H9 (cell line): ENCODE measurements around the gene KCNIP4. TPM values are rescaled to one million over a fixed set of nuclear protein-coding genes. Genes with fewer than 3 reads are reported as not detected.

Experiments used
- DNase-seq: peaks from one replicate; pipeline ENCODE4 v3.0.0-alpha.2; 2017
- H2AFZ ChIP-seq: one replicate; pipeline ENCODE4 v1.6.1; 2013; ENCODE audit warnings: mild to moderate bottlenecking, low read length, control low read depth, moderate library complexity
- H2AK5ac ChIP-seq: 2 replicates; pipeline ENCODE4 v1.6.1; 2013; ENCODE audit warnings: low read length, control low read depth, mixed read lengths; ENCODE audit not compliant: insufficient read length
- H2BK120ac ChIP-seq: one replicate; pipeline ENCODE4 v1.6.1; 2013; ENCODE audit warnings: low read depth, mild to moderate bottlenecking, low read length, control low read depth, inconsistent platforms; ENCODE audit not compliant: poor library complexity, severe bottlenecking
- H2BK12ac ChIP-seq: 2 replicates; pipeline ENCODE4 v1.6.1; 2013; ENCODE audit warnings: low read length, control low read depth, mixed read lengths, low read depth; ENCODE audit not compliant: insufficient read length
- H2BK15ac ChIP-seq: 2 replicates; pipeline ENCODE4 v1.6.1; 2013; ENCODE audit warnings: low read depth, low read length, control low read depth
- H2BK20ac ChIP-seq: one replicate; pipeline ENCODE4 v1.6.1; 2013; ENCODE audit warnings: low read depth, mild to moderate bottlenecking, low read length, control low read depth, inconsistent platforms; ENCODE audit not compliant: poor library complexity, severe bottlenecking
- H2BK5ac ChIP-seq: 2 replicates; pipeline ENCODE4 v1.6.1; 2013; ENCODE audit warnings: low read length, control low read depth, mixed read lengths; ENCODE audit not compliant: insufficient read length
- H3K14ac ChIP-seq: 2 replicates; pipeline ENCODE4 v1.6.1; 2013; ENCODE audit warnings: low read length, control low read depth; ENCODE audit not compliant: insufficient read depth
- H3K18ac ChIP-seq: 2 replicates; pipeline ENCODE4 v1.6.1; 2013; ENCODE audit warnings: low read depth, mild to moderate bottlenecking, mixed read lengths, low read length, control low read depth; ENCODE audit not compliant: insufficient read length
- H3K23ac ChIP-seq: 2 replicates; pipeline ENCODE4 v1.6.1; 2013; ENCODE audit warnings: low read length, control low read depth, mixed read lengths, low read depth; ENCODE audit not compliant: insufficient read length
- H3K23me2 ChIP-seq: 2 replicates; pipeline ENCODE4 v1.6.1; 2013; ENCODE audit warnings: low read depth, mild to moderate bottlenecking, mixed read lengths, low read length, control low read depth; ENCODE audit not compliant: insufficient read length, poor library complexity, severe bottlenecking
- H3K27ac ChIP-seq: 2 replicates; pipeline ENCODE4 v1.5.1; 2013; ENCODE audit warnings: low read length, control low read depth, mixed read lengths, low read depth; ENCODE audit not compliant: insufficient read length
- H3K27me3 ChIP-seq: 2 replicates; pipeline ENCODE4 v1.6.1; 2013; ENCODE audit warnings: low read length, control low read depth, inconsistent platforms; ENCODE audit not compliant: insufficient read depth
- H3K4ac ChIP-seq: 2 replicates; pipeline ENCODE4 v1.6.1; 2013; ENCODE audit warnings: low read depth, mild to moderate bottlenecking, control low read depth, inconsistent platforms, low read length, moderate library complexity
- H3K4me1 ChIP-seq: 2 replicates; pipeline ENCODE4 v1.6.1; 2013; ENCODE audit warnings: low read length, control low read depth, inconsistent platforms; ENCODE audit not compliant: insufficient read depth
- H3K4me2 ChIP-seq: 2 replicates; pipeline ENCODE4 v1.6.1; 2013; ENCODE audit warnings: low read length, control low read depth, mixed read lengths; ENCODE audit not compliant: insufficient read length, insufficient read depth
- H3K56ac ChIP-seq: 2 replicates; pipeline ENCODE4 v1.6.1; 2013; ENCODE audit warnings: low read depth, mild to moderate bottlenecking, mixed read lengths, low read length, control low read depth; ENCODE audit not compliant: insufficient read length
- H3K79me1 ChIP-seq: 2 replicates; pipeline ENCODE4 v1.6.1; 2013; ENCODE audit warnings: low read depth, mild to moderate bottlenecking, moderate library complexity, low read length, control low read depth, inconsistent platforms; ENCODE audit not compliant: insufficient read depth, poor library complexity, severe bottlenecking
- H3K79me2 ChIP-seq: 2 replicates; pipeline ENCODE4 v1.6.1; 2013; ENCODE audit warnings: low read length, control low read depth, inconsistent platforms; ENCODE audit not compliant: insufficient read depth
- H3K9ac ChIP-seq: 2 replicates; pipeline ENCODE4 v1.6.1; 2013; ENCODE audit warnings: low read length, control low read depth, mixed read lengths; ENCODE audit not compliant: insufficient read length; ENCODE audit errors: extremely low read depth
- H3K9me3 ChIP-seq: one replicate; pipeline ENCODE4 v1.6.1; 2013; ENCODE audit warnings: low read depth, low read length, inconsistent platforms; ENCODE audit not compliant: control insufficient read depth
- H3T11ph ChIP-seq: one replicate; pipeline ENCODE4 v1.6.1; 2013; ENCODE audit warnings: mild to moderate bottlenecking, low read length, control low read depth, inconsistent platforms
- H4K20me1 ChIP-seq: one replicate; pipeline ENCODE4 v1.6.1; 2013; ENCODE audit not compliant: control insufficient read depth, insufficient read length, insufficient read depth
- H4K5ac ChIP-seq: 2 replicates; pipeline ENCODE4 v1.6.1; 2013; ENCODE audit warnings: low read depth, mild to moderate bottlenecking, mixed read lengths, low read length, control low read depth; ENCODE audit not compliant: insufficient read length
- H4K8ac ChIP-seq: replicated peaks from 2 replicates; pipeline ENCODE4 v1.6.1; 2013; ENCODE audit warnings: low read length, control low read depth, mixed read lengths, low read depth; ENCODE audit not compliant: insufficient read length
- H4K91ac ChIP-seq: 2 replicates; pipeline ENCODE4 v1.6.1; 2013; ENCODE audit warnings: low read depth, mild to moderate bottlenecking, moderate library complexity, mixed read lengths, low read length, control low read depth; ENCODE audit not compliant: insufficient read length
- H3K27ac Mint-ChIP-seq, 3 experiments: 2 replicates in 2 of 3; 3 replicates in 1 of 3; pipeline ENCODE4 v1.8.0; 2020 to 2021; ENCODE audit warnings: mixed read lengths in 3 of 3, mild to moderate bottlenecking in 1 of 3, moderate library complexity in 1 of 3
- H3K27me3 Mint-ChIP-seq: 2 replicates; pipeline ENCODE4 v1.8.0; 2021; ENCODE audit warnings: low read depth, mild to moderate bottlenecking, moderate library complexity, mixed read lengths
- H3K36me3 Mint-ChIP-seq, 3 experiments: 2 replicates in 2 of 3; 3 replicates in 1 of 3; pipeline ENCODE4 v1.8.0; 2020 to 2021; ENCODE audit warnings: low read depth in 3 of 3, mixed read lengths in 3 of 3; ENCODE audit not compliant: insufficient read depth in 1 of 3
- H3K4me1 Mint-ChIP-seq, 2 experiments: 2 replicates each; pipeline ENCODE4 v1.8.0; 2020; ENCODE audit warnings: mixed read lengths in 2 of 2
- H3K4me3 Mint-ChIP-seq, 2 experiments: 2 replicates in 1 of 2; 3 replicates in 1 of 2; pipeline ENCODE4 v1.8.0; 2020 to 2021; ENCODE audit warnings: mild to moderate bottlenecking in 2 of 2, mixed read lengths in 2 of 2, moderate library complexity in 1 of 2
- H3K9me3 Mint-ChIP-seq, 2 experiments: 2 replicates in 1 of 2; 3 replicates in 1 of 2; pipeline ENCODE4 v1.8.0; 2020; ENCODE audit warnings: mild to moderate bottlenecking in 2 of 2, mixed read lengths in 2 of 2, moderate library complexity in 1 of 2
- WGBS: extraction: QIAGEN DNeasy Blood & Tissue Kit; methylation state at CpG from one replicate; pipeline ENCODE4 v1.1.7; 2013; ENCODE audit warnings: missing lambda C conversion rate, low lambda C conversion rate, mixed read lengths; ENCODE audit not compliant: insufficient read length; ENCODE audit errors: extremely low coverage; 5-methylcytosine and 5-hydroxymethylcytosine counted together
- total RNA-seq: library from RNA; stranded (reverse); gene quantifications from 2 replicates; pipeline ENCODE4 v1.2.1, GENCODE V29; 2021
- TF ChIP-seq, protein P1 (sequence below): fragments of 200-600 bp; sonication (generic); conservative IDR thresholded peaks from 3 replicates; pipeline ENCODE4 v1.8.0; 2021; ENCODE audit warnings: antibody characterized with exemption, mild to moderate bottlenecking

KCNIP4 gene
- total RNA-seq, 1 experiment from 2014 or later = not detected

DNA sequence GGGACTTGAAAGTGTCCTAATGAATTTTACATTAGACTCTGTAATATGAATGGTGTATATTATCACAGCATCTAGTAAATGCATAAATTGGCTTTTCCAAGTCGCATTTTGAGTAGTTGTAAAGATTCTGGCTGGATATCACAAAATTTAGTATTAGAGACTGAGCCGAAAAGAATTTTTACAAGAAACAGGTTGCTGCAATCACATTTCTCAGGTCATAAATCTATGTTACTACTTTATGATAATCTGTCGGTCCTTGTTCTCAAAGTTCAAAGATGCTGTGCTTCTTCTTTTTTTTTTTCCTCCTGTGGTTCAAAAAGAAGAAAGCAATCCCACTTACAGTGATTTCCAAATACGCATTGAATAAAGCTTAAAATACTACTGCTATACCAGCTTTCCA lies 253.4 kb downstream of the KCNIP4 start:
- Mint-ChIP-seq H3K4me1 (peaks cover 15 to 19% of the 10 kb centered on the region in 2 experiments), H3K36me3 (no peaks in the 10 kb centered on the region), H3K27me3 (peaks cover 7% of the 10 kb centered on the region), H3K27ac (no peak overlapping the region), H3K4me3 (no peak overlapping the region), H3K9me3 (peaks cover 0 to 3% of the 10 kb centered on the region in 2 experiments; a peak in 2 of 5 replicates)
- TF ChIP-seq, protein P1, sequence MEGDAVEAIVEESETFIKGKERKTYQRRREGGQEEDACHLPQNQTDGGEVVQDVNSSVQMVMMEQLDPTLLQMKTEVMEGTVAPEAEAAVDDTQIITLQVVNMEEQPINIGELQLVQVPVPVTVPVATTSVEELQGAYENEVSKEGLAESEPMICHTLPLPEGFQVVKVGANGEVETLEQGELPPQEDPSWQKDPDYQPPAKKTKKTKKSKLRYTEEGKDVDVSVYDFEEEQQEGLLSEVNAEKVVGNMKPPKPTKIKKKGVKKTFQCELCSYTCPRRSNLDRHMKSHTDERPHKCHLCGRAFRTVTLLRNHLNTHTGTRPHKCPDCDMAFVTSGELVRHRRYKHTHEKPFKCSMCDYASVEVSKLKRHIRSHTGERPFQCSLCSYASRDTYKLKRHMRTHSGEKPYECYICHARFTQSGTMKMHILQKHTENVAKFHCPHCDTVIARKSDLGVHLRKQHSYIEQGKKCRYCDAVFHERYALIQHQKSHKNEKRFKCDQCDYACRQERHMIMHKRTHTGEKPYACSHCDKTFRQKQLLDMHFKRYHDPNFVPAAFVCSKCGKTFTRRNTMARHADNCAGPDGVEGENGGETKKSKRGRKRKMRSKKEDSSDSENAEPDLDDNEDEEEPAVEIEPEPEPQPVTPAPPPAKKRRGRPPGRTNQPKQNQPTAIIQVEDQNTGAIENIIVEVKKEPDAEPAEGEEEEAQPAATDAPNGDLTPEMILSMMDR = no peak
- DNase-seq = no peak
- Histone ChIP-seq H2AFZ (no peak overlapping the region), H3K23ac (no peak overlapping the region), H2BK20ac (no peak overlapping the region), H3T11ph (no peak overlapping the region), H3K4ac (no peak overlapping the region), H2BK15ac (no peak overlapping the region), H4K5ac (no peak overlapping the region), H4K8ac (no peak overlapping the region), H2BK120ac (no peak overlapping the region), H3K4me1 (no peaks in the 10 kb centered on the region), H3K27me3 (no peaks in the 10 kb centered on the region), H3K23me2 (no peaks in the 10 kb centered on the region), H4K91ac (no peak overlapping the region), H3K9ac (no peak overlapping the region), H3K27ac (no peak overlapping the region), H3K4me2 (no peak overlapping the region), H2BK12ac (no peak overlapping the region), H3K14ac (no peak overlapping the region), H3K79me2 (no peaks in the 10 kb centered on the region), H3K79me1 (no peaks in the 10 kb centered on the region), H4K20me1 (no peaks in the 10 kb centered on the region), H3K56ac (no peak overlapping the region), H3K18ac (no peak overlapping the region), H3K9me3 (no peaks in the 10 kb centered on the region), H2BK5ac (no peak overlapping the region), H2AK5ac (no peak overlapping the region)
- WGBS = no CpG with 5 or more reads among the region's 4 CpGs
